ENCODE measurements around the gene NME5.

The NME5 gene

DNA sequence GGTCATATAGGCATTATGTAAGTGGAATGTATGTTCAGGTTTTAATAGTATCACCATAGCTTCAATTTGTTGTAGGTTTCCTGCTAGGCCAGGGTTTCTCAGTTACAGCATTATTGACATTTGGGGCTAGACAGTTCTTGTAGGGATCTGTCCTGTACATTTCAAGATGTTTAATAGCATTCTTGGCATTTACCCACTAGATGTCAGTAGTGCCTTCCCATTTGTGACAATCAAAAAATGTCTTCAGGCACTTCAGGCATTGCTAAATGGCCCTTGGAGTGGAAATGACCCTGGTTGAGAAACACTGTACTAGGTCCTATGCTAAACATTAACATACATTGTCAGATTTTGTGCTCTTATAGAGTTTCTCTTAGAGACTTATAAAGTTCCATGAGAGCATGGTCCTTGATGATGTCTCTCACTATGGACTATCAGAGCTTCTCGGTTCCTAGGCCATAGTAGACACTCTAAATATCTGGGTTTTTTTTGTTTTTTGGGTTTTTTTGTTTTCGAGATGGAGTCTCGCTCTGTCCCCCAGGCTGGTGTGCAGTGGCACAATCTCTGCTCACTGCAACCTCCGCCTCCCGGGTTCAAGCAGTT, 41.1 kb upstream of the NME5 start:
- TF ChIP-seq, protein P1, sequence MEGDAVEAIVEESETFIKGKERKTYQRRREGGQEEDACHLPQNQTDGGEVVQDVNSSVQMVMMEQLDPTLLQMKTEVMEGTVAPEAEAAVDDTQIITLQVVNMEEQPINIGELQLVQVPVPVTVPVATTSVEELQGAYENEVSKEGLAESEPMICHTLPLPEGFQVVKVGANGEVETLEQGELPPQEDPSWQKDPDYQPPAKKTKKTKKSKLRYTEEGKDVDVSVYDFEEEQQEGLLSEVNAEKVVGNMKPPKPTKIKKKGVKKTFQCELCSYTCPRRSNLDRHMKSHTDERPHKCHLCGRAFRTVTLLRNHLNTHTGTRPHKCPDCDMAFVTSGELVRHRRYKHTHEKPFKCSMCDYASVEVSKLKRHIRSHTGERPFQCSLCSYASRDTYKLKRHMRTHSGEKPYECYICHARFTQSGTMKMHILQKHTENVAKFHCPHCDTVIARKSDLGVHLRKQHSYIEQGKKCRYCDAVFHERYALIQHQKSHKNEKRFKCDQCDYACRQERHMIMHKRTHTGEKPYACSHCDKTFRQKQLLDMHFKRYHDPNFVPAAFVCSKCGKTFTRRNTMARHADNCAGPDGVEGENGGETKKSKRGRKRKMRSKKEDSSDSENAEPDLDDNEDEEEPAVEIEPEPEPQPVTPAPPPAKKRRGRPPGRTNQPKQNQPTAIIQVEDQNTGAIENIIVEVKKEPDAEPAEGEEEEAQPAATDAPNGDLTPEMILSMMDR (IDR thresholded peaks at IDR 0.05; ENCODE audit: unreplicated experiment in 3 of 3): peak; percentile 8 to 58 (median 42)
- H3K4me1 Mint-ChIP-seq: peaks cover 10% of the 10 kb centered on the region
- no peak overlapping the region for H3K4me3 Mint-ChIP-seq
- no peaks in the 10 kb centered on the region for H3K9me3 Mint-ChIP-seq
- no peaks in the 10 kb centered on the region for H3K27me3 Mint-ChIP-seq (ENCODE audit: low read depth)
- H3K27ac Mint-ChIP-seq: peak overlapping the region in 1 of 3 experiments; percentile 57
- peaks cover 37% of the 10 kb centered on the region for H3K36me3 Mint-ChIP-seq (ENCODE audit: low read depth)

DNA sequence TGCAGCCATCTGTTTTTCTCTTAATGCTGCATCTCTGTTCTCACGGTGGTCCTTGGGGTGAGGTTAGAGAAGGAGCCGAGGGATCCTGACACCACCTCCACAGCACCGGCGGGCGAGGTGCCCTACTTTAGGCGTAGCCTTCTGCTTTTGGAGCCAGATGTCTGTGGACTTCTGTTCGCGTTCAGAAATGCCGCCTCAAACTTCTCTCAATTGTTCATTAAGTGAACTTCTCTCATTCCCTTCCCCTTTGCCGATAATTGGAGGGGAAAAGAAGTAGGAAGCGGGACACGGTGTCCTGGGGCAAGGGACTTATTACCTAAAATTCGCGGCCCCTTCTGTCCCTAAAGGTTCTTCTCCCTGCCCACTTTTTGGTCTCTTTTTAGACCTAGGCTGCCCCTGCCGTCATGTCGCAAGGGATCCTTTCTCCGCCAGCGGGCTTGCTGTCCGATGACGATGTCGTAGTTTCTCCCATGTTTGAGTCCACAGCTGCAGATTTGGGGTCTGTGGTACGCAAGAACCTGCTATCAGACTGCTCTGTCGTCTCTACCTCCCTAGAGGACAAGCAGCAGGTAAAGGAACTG, 40.1 kb upstream of the NME5 start:
- TF ChIP-seq, protein P1 (IDR thresholded peaks at IDR 0.05; ENCODE audit: unreplicated experiment in 3 of 3): no peak
- Mint-ChIP-seq H3K36me3 (ENCODE audit: low read depth) (peaks cover 34% of the 10 kb centered on the region), H3K27ac (peak overlapping the region in 1 of 3 experiments; percentile 88), H3K4me1 (peaks cover 10% of the 10 kb centered on the region), H3K4me3 (no peak overlapping the region), H3K9me3 (no peaks in the 10 kb centered on the region), H3K27me3 (ENCODE audit: low read depth) (no peaks in the 10 kb centered on the region)

DNA sequence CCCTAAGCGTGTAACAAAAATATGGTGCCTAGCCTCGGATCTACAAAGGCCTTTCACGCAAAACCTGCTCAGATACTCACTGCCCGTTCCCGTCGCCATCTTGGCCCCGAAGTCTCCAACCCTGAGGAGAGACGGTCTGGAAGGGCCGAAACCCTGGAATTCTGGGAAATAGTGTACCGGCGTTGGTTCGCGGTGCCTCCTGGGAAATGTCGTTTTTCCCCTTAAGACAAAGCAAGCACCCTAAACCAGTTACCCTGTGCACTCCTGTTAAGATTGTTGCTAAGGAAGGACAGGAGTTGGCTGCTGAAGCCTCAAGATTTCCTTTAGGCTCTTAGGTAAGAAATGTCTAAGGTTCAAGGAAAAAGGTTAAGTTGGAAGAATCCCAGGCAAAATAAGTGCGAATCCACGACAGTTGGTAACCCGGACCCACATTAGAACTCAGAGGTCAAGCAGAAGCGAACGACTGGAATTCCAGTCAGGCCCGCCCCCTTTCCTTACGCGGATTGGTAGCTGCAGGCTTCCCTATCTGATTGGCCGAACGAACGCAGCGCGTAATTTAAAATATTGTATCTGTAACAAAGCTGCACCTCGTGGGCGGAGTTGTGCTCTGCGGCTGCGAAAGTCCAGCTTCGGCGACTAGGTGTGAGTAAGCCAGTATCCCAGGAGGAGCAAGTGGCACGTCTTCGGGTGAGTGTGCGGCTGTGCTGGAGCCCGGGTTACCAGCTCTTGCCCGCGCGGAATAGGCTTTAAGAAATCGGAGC, 39.5 kb upstream of the NME5 start, which contains the start of the genes BRD8 and KIF20A:
BRD8 (minus strand) TSS at position 115 of the 761 bp plus-strand sequence; CDS start at position 99, 16 bp downstream.
KIF20A (plus strand) TSS at position 597 of the 761 bp plus-strand sequence. CDS start 569 bp downstream, outside the sequence.
- Mint-ChIP-seq H3K36me3 (ENCODE audit: low read depth) (peaks cover 33% of the 10 kb centered on the region), H3K9me3 (no peaks in the 10 kb centered on the region), H3K4me1 (peaks cover 10% of the 10 kb centered on the region), H3K27ac (peak within 1 kb of the TSS in 1 of 3 experiments; percentile 88), H3K4me3 (no peak within 1 kb of the TSS), H3K27me3 (ENCODE audit: low read depth) (no peaks in the 10 kb centered on the region)
- TF ChIP-seq, protein P1 (IDR thresholded peaks at IDR 0.05; ENCODE audit: unreplicated experiment in 3 of 3): no peak

DNA sequence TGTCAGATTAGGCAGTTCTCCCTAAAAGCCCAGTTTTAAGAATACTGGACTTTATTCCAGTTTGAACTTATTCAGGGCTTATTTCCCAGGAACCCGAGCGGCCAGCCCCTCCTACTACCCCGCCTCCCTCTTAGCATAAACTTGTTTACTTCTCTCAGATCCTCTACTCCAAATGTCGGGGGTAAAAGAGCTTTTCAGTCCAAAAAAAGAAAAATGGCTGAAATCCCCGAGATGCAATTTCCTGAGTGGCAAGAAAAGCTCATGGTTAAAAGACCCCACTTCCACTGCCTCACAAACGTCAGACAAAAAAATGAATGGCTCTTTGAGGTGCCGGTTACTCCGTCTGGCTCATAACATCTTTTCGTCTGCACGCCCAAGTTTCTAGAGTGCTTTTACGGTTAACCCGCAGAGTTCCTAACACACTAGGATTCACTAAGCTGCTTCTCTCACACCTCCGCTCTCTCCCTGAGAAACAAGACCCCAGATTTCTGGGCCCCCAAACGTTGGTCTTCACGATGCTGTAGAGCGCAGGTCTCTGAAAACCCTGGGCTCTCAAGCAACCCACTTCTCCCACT, 38.8 kb upstream of the NME5 start:
- no peaks in the 10 kb centered on the region for H3K27me3 Mint-ChIP-seq (ENCODE audit: low read depth)
- no peak overlapping the region for H3K4me3 Mint-ChIP-seq
- no peaks in the 10 kb centered on the region for H3K9me3 Mint-ChIP-seq
- H3K27ac Mint-ChIP-seq: no peak overlapping the region
- peaks cover 10% of the 10 kb centered on the region for H3K4me1 Mint-ChIP-seq
- H3K36me3 Mint-ChIP-seq (ENCODE audit: low read depth): peaks cover 31% of the 10 kb centered on the region
- TF ChIP-seq, protein P1 (IDR thresholded peaks at IDR 0.05; ENCODE audit: unreplicated experiment in 3 of 3): no peak

DNA sequence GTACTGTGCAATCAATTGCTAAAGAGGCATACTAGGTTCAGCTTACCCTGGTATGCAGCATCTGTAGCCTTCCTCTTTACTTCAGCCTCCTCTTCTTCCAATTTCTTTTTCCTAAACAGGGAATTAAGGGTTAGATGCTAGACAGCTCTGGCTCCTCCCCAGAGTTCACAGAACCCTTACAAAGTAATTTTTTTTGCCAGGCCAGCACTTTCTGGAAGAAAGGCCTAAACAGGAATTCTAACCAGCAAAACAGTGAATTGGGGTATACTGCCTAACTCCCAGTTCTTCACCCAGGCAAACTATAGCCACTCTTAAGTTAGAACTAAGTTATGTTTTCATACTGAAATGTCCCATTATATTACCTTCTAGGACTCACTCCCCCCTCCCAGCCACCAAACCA, 31.1 kb upstream of the NME5 start:
- H3K9me3 Mint-ChIP-seq: no peaks in the 10 kb centered on the region
- H3K36me3 Mint-ChIP-seq (ENCODE audit: low read depth): peaks cover 79% of the 10 kb centered on the region
- H3K4me3 Mint-ChIP-seq: no peak overlapping the region

More for the DNA sequence above, 31.1 kb upstream of the NME5 start:
- TF ChIP-seq, protein P1 (IDR thresholded peaks at IDR 0.05; ENCODE audit: unreplicated experiment in 3 of 3): no peak
- Mint-ChIP-seq H3K4me1 (no peaks in the 10 kb centered on the region), H3K27me3 (ENCODE audit: low read depth) (no peaks in the 10 kb centered on the region), H3K27ac (no peak overlapping the region)

Measured in nephron (organoid).